Sigmoid colon (tissue), 7 donors: ENCODE results near the gene ZP4. TPM values are rescaled to one million over a fixed set of nuclear protein-coding genes. Genes with fewer than 3 reads are reported as not detected.
A peak's percentile ranks its signal among the peaks of the same experiment; 100 is the strongest.
"Not testable (repeated sequence)": the region's sequence is repeated elsewhere in the genome, so short reads cannot be mapped to it uniquely, and the experiment has no call there.

Experiments used
- DNase-seq: peaks from one replicate; pipeline ENCODE4 v3.0.0-alpha.2; 2019
- H3K27ac ChIP-seq, 4 donors: fragments of 200-600 bp; sonication (generic); one replicate each; pipeline ENCODE4 v1.5.1; 2016 to 2019; ENCODE audit warnings: mild to moderate bottlenecking in 1 of 4
- H3K27me3 ChIP-seq, 3 donors: fragments of 200-600 bp; sonication (generic); one replicate each; pipeline ENCODE4 v1.5.1; 2019; ENCODE audit warnings: mild to moderate bottlenecking in 1 of 3
- H3K36me3 ChIP-seq, 4 donors: fragments of 200-600 bp; sonication (generic); one replicate each; pipeline ENCODE4 v1.5.1; 2016 to 2019
- H3K4me1 ChIP-seq, 4 donors: fragments of 200-600 bp; sonication (generic); one replicate each; pipeline ENCODE4 v1.5.1; 2017 to 2019
- H3K4me3 ChIP-seq, 4 donors: fragments of 200-600 bp; sonication (generic); one replicate each; pipeline ENCODE4 v1.5.1; 2017 to 2019; ENCODE audit warnings: mild to moderate bottlenecking in 2 of 4, moderate library complexity in 1 of 4
- H3K9me3 ChIP-seq, 4 donors: fragments of 200-600 bp in 3 of 4; sonication (generic) in 3 of 4; one replicate each; pipeline versions ENCODE4 v1.5.1 to v1.6.1; 2013 to 2019
- CTCF ChIP-seq, 4 experiments: fragments of 450-650 bp in 3 of 4; fragments of 200-600 bp in 1 of 4; IDR thresholded peaks; one replicate each; pipeline ENCODE4 v1.5.1; 2016 to 2019; ENCODE audit warnings: antibody characterized with exemption in 4 of 4, mild to moderate bottlenecking in 3 of 4, moderate library complexity in 2 of 4
- EP300 ChIP-seq, 4 donors: sonication (generic); formaldehyde crosslinking; IDR thresholded peaks; one replicate each; pipeline ENCODE4 v1.6.1; 2017; ENCODE audit warnings: antibody characterized with exemption in 4 of 4
- POLR2A ChIP-seq, 2 donors: fragments of 450-650 bp; IDR thresholded peaks; one replicate each; pipeline ENCODE4 v1.6.1; 2016; ENCODE audit warnings: antibody characterized with exemption in 2 of 2, mild to moderate bottlenecking in 2 of 2, moderate library complexity in 2 of 2
- POLR2AphosphoS5 ChIP-seq, 4 donors: sonication (generic); formaldehyde crosslinking; IDR thresholded peaks; one replicate each; pipeline ENCODE4 v1.6.1; 2017; ENCODE audit warnings: antibody characterized with exemption in 4 of 4
- WGBS, 2 donors: extraction: QIAGEN DNeasy Blood & Tissue Kit; methylation state at CpG; one replicate each; pipeline ENCODE4 v1.1.7; 2013; 5-methylcytosine and 5-hydroxymethylcytosine counted together
- intact Hi-C: fragments of 100-400 bp; cut with DNase I; formaldehyde crosslinking; loops from one replicate; pipeline ENCODE4 v1.15.1; 2023
- polyA plus RNA-seq, 3 donors: library from polyadenylated mRNA; stranded (reverse); fragments of 200-250 nt; gene quantifications; one replicate each; pipeline ENCODE4 v1.2.3, GENCODE V29; 2013
- total RNA-seq, 4 donors: library from RNA; depleted of rRNA; stranded (reverse); fragments of >200 nt; gene quantifications; one replicate each; pipeline ENCODE4 v1.1.0, GENCODE V29; 2016
- donor health status: healthy with polysubstance abuse.
- donor health status: Bipolar disorder and iron deficiency.
- donor health status: healthy.

Gene ZP4
- total and polyA plus RNA-seq, 7 donors: not detected

GRCh38 chr1:237861944-237862343 lies 28.8 kb downstream of the ZP4 start:
- H3K9me3 ChIP-seq: no peaks in the 10 kb centered on the region
- TF ChIP-seq POLR2AphosphoS5 (IDR thresholded peaks at IDR 0.05) (no peak), CTCF (IDR thresholded peaks at IDR 0.05) (no peak), POLR2A (IDR thresholded peaks at IDR 0.05) (no peak), EP300 (IDR thresholded peaks at IDR 0.05) (no peak)
- H3K27me3 ChIP-seq: no peaks in the 10 kb centered on the region
- 80 to 81% methylated on average over 8 of the region's 8 CpGs for WGBS, 2 donors
- no peak for DNase-seq
- intact Hi-C loops: no loop called here
- H3K4me3 ChIP-seq: no peak overlapping the region
- no peaks in the 10 kb centered on the region for H3K36me3 ChIP-seq
- peaks cover 0 to 6% (median 0%) of the 10 kb centered on the region in 4 donors for H3K4me1 ChIP-seq
- no peak overlapping the region for H3K27ac ChIP-seq

GRCh38 chr1:237858992-237859391 lies 31.7 kb downstream of the ZP4 start:
- Histone ChIP-seq H3K4me1 (peaks cover 0 to under 1% (median 0%) of the 10 kb centered on the region in 4 donors), H3K4me3 (no peak overlapping the region), H3K27me3 (no peaks in the 10 kb centered on the region), H3K36me3 (no peaks in the 10 kb centered on the region), H3K9me3 (no peaks in the 10 kb centered on the region), H3K27ac (no peak overlapping the region)
- no peak for DNase-seq
- intact Hi-C loops: no loop called here
- WGBS, 2 donors: 64 to 73% methylated on average over 4 of the region's 4 CpGs
- TF ChIP-seq POLR2AphosphoS5 (IDR thresholded peaks at IDR 0.05) (no peak), CTCF (IDR thresholded peaks at IDR 0.05) (no peak), EP300 (IDR thresholded peaks at IDR 0.05) (no peak), POLR2A (IDR thresholded peaks at IDR 0.05) (no peak)

DNA sequence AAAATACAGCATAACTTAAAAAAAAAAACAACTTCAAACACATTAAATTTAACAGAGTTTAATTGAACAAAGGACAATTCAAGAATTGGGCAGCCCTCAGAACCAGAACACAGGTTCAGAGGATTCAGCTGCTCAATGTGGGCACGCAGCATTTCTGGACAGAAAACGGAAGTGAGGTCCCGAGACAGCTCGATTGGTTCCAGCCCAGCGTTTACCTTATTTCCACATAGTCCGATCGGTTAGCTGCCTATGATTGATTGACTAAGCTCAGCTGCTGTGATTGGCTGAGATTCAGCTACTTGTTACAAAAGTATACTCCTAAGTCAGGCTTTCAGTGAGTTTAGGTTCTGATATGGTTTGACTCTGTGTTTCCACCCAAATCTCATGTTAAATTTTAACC lies 33.3 kb downstream of the ZP4 start:
- WGBS, 2 donors: 90 to 92% methylated on average over 7 of the region's 7 CpGs
- H3K36me3 ChIP-seq: no peaks in the 10 kb centered on the region
- intact Hi-C loops: no loop called here
- DNase-seq: no peak
- no peaks in the 10 kb centered on the region for H3K9me3 ChIP-seq
- no peaks in the 10 kb centered on the region for H3K4me1 ChIP-seq
- no peaks in the 10 kb centered on the region for H3K27me3 ChIP-seq
- H3K27ac ChIP-seq: no peak overlapping the region
- no peak for TF ChIP-seq POLR2AphosphoS5 (IDR thresholded peaks at IDR 0.05)
- no peak for TF ChIP-seq EP300 (IDR thresholded peaks at IDR 0.05)
- no peak for TF ChIP-seq POLR2A (IDR thresholded peaks at IDR 0.05)
- TF ChIP-seq CTCF (IDR thresholded peaks at IDR 0.05): no peak
- no peak overlapping the region for H3K4me3 ChIP-seq

GRCh38 chr1:237852342-237852741 lies 38.4 kb downstream of the ZP4 start:
- no peaks in the 10 kb centered on the region for H3K27me3 ChIP-seq
- 19 to 51% methylated on average over 3 of the region's 3 CpGs for WGBS, 2 donors
- H3K4me3 ChIP-seq: no peak overlapping the region
- intact Hi-C loops: no loop called here
- H3K27ac ChIP-seq: no peak overlapping the region
- no peaks in the 10 kb centered on the region for H3K36me3 ChIP-seq
- no peak for TF ChIP-seq EP300 (IDR thresholded peaks at IDR 0.05)
- H3K4me1 ChIP-seq: no peaks in the 10 kb centered on the region
- H3K9me3 ChIP-seq: no peaks in the 10 kb centered on the region
- no peak for DNase-seq

DNA sequence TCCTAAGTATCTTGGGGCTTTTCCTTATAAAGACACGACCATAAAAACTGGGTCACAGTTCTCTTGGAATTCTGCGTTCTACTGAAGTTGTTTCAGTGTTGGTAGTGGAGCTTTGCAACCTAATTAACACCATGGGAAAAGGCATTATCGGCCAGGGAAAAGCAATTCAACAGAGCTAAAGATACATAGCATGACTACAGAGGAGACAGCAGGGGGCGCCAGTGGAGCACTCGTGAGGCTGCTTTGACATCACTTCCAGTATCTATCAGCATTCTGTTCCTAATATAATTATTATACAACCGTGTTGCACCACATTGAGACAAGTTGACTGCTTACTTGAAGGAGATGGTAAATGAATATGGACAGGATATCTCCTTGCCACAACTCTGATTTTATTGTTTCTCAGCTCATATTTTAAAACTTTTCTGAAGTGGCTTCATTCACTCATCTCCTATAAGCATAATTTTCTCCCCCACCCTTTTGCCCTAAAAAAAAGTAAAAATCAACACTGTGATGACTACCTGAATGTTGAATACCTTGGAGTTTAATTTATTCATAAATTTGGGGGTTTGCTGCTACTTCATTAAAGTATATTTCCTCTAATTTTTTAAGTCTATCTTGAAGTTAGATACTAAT lies 39.4 kb downstream of the ZP4 start:
- Histone ChIP-seq H3K27me3 (no peaks in the 10 kb centered on the region), H3K36me3 (no peaks in the 10 kb centered on the region), H3K9me3 (no peaks in the 10 kb centered on the region), H3K27ac (no peak overlapping the region), H3K4me1 (no peaks in the 10 kb centered on the region), H3K4me3 (no peak overlapping the region)
- no peak for DNase-seq
- intact Hi-C loops: no loop called here
- TF ChIP-seq POLR2AphosphoS5 (IDR thresholded peaks at IDR 0.05) (no peak), CTCF (IDR thresholded peaks at IDR 0.05) (peak in 1 of 4 experiments; percentile 28)
- 14 to 24% methylated on average over 6 of the region's 6 CpGs for WGBS, 2 donors

DNA sequence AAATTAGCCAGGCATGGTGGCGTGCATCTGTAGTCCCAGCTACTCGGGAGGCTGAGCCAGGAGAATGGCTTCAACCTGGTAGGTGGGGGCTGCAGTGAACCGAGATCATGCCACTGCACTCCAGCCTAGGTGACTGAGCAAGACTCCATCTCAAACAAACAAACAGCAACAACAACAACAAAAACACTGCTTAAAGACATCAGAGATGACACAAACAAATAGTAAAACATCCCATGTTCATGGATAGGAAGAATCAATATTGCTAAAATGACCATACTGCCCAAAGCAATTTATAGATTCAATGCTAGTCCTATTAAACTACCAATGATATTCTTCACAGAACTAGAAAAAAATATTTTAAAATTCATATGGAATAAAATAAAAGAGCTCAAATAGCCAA lies 47.2 kb downstream of the ZP4 start:
- H3K27ac ChIP-seq, DNase-seq, H3K4me1 ChIP-seq, H3K36me3 ChIP-seq, H3K27me3 ChIP-seq, intact Hi-C loops, H3K9me3 ChIP-seq, H3K4me3 ChIP-seq: not testable (repeated sequence)
- WGBS, 2 donors: 89 to 91% methylated on average over 3 of the region's 3 CpGs
